HK-2 (cell line): Measurements from ENCODE around the gene ZFR.
"Not testable (repeated sequence)": the region's sequence is repeated elsewhere in the genome, so short reads cannot be mapped to it uniquely, and the experiment has no call there.

Experiments used
- DNase-seq: peaks from one replicate; pipeline ENCODE4 v3.0.0-alpha.2; 2018; ENCODE audit not compliant: unreplicated experiment

The ZFR gene

DNA sequence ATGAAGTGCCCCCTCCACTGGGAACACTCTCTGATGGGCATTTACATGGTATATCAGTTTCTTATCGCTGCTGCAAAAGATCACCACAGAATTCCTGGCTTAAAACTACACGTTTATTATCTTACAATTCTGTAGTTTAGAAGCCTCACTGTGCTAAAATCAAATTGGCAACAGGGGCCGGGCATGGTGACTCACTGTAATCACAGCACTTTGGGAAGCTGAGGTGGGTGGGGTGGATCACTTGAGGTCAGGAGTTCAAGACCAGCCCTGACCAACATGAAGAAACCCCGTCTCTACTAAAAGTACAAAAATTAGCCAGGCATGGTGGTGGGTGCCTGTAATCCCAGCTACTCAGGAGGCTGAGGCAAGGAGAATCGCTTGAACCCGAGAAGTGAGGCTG, 7.8 kb upstream of the ZFR start:
- not testable (repeated sequence) for DNase-seq

- DNase-seq = no peak
These were observed 6.4 kb upstream of the ZFR start for GRCh38 chr5:32450952-32451351.

GRCh38 chr5:32449262-32449661, 4.7 kb upstream of the ZFR start:
- no peak for DNase-seq

GRCh38 chr5:32446630-32447029, 2.1 kb upstream of the ZFR start:
- no peak for DNase-seq

GRCh38 chr5:32445831-32446614, 1.5 kb upstream of the ZFR start:
- no peak for DNase-seq

GRCh38 chr5:32445287-32445758, 783 bp upstream of the ZFR start:
- DNase-seq = no peak

DNA sequence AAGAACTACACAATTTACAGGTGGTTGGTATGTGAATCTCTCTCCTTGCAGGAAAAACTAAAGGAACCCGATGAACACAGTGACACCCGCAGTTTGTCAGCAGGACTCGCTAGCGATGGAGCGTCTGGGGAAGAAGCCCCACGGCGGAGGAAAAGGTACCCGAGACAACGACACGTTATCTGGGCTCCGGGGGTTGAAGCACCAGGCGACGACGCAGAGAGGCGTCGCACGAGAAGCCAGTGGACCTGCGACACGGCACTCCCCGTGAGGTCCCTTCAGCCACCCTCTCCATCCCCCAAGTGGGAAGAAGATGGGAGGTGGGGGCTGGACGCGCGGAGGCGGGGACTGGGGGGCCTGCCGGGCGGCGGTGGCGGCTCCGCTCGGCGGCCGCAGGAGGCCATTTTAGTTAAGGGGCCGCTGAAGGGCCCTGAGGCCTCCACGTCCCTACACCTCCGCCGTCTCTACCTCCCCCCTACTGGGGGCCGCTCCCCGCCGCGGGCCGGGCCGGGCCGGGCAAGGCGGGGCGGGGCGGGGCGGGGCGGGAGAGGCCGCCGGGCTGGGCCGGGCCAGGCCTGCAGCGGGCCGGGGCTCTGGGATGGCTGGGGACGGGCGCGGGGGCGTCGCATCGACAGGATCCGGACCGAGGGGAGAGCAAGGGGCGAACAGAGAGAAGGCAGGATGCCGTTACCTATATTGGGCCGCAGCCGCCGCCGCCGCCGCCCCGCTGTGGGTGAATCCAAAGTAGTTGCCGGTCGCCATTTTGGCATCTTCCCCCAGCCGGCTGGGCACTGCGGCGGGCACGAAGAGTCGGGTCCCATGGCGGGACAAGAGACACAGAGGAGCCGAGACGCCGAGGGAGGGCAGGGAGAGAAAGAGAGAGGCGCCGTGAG, 754 bp downstream of the ZFR start:
- DNase-seq = peak; percentile 41

- no peak for DNase-seq
These were observed 1.4 kb downstream of the ZFR start for GRCh38 chr5:32443145-32443540.

DNA sequence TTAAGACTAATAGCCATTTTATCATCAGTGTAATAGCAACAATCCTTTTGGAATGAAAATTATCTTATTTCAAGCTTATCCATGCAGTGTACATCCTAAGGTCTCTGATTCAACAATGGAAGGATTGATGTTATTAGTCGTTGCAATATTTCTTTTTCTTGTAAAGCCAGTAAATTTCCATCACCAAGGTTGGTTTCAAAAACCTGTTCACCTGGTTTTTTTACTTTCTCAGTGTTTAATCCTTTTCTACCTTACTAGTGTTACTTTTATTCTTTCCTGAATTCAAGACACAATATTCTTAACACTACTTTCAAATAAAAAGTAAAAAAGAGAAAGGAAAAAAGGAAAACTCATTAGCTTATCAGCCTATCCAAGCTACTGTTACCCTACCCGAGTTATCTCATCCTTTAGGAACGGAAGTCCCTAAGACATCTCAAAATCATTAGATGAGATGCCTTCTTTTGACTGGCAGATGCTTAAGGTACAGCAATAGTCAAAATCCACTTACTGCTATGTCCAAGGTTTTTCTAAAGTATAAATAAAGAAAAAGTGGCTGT, 5.4 kb downstream of the ZFR start:
- DNase-seq = no peak

- no peak for DNase-seq
These were observed 7.8 kb downstream of the ZFR start for GRCh38 chr5:32436553-32437242.

DNA sequence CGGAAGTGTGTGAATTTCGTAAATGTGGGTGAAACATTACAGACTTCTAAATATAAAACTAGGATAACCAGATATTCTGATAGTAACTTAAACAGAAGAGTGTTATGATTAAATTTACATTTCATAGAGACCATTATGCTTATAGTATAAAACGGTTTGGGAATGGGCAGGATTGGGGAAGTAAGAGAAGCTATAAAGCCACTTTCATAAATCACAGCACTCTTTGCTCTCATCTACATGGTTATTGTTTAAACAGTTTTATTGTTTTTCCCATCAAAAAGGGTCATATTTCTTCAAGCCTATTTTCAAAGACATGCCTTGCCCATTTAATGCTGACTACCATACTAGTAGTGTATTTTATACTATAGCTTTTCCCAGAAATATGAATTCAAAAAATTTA, 9.2 kb downstream of the ZFR start:
- no peak for DNase-seq

DNA sequence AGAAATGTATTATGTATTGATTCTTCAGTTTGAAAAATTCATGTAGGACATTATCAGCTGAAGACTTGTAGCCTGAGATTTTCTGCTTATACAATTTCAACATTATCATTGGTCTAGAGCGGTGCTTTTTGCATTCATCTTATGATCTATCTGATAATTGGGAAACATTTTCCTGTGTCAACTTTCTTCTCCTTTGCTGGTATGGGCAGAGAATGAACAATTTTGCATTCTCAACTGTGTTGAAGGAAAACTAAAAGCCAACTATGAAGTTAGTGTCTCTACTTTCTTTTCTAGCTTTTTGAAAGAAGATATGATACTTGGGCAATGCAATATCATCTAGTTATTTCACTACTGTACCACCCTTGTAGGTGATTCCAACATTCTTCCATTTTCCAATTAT, 10.3 kb downstream of the ZFR start:
- no peak for DNase-seq

GRCh38 chr5:32432633-32433032, 11.9 kb downstream of the ZFR start:
- no peak for DNase-seq

GRCh38 chr5:32430825-32431224, 13.7 kb downstream of the ZFR start:
- not testable (repeated sequence) for DNase-seq

- DNase-seq = no peak
These were observed 16.1 kb downstream of the ZFR start for GRCh38 chr5:32428426-32428825.

DNA sequence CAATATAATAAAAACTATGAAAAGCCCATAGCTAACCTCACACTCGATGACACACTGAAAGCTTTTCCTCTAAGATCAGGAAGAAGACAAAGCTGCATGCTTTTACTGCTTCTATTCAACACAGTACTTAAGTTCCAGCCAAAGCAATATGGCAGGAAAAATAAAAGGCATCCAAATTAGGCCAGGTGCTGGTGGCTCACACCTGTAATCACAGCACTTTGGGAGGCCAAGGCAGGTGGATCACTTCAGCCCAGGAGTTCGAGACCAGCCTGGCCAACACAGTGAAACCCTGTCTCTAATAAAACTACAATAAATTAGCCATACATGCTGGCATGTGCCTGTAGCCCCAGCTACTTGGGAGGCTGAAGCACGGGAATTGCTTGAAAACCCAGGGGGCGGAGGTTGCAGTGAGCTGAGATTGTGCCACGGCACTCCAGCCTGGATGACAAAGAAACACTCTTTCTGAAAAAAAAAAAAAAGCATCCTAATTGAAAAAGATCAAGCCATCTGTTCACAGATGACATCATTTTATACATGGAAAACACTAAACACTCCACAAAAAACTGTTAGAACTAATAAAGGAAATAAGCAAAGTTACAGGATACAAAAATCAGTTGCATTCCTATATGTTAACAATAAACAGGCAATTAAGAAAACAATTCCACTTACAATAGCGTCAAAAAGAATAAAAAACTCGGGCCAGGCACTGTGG, 17.9 kb downstream of the ZFR start:
- no peak for DNase-seq

DNA sequence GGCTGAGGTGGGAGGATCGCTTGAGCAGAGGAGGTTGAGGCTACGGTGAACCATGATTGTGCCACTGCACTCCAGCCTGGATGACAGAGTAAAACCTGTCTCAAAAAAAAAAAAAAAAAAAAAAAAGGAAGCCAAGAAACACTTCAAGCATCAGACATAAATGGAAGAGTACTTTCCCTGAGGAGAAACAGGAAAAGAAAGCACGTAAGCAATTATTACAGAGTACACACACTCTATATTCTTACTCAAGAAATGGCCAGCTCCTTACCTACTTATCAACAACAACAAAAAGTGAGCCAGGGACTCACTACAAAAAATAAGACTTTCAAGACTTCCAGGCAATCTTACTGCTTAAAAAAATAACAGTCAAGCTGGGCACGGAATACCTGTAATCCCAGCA, 21.8 kb downstream of the ZFR start:
- DNase-seq = no peak

GRCh38 chr5:32421075-32421474, 23.5 kb downstream of the ZFR start:
- no peak for DNase-seq

- DNase-seq = no peak
These were observed 24.0 kb downstream of the ZFR start for GRCh38 chr5:32420506-32420905.

- no peak for DNase-seq
These were observed 24.7 kb downstream of the ZFR start for GRCh38 chr5:32419791-32420190.
